Dermis microvascular lymphatic vessel endothelial cell (primary cell): ENCODE measurements around the gene TBC1D2B. TPM values are rescaled to one million over a fixed set of nuclear protein-coding genes. Genes with fewer than 3 reads are reported as not detected.

Source experiments
- DNase-seq, 2 donors: peaks; one replicate each; pipeline versions ENCODE4 v3.0.0 to v3.0.0-alpha.2; 2010; ENCODE audit warnings: low read depth in 2 of 2
- total RNA-seq: library from RNA; depleted of rRNA; stranded (reverse); fragments of >200 nt; gene quantifications from 2 replicates; pipeline ENCODE4 v1.2.1, GENCODE V29; 2014

The TBC1D2B gene
- 28.2 and 41.1 TPM in 2 replicates for total RNA-seq

GRCh38 chr15:78077053-78077870 lies at the start of gene TBC1D2B:
TBC1D2B (minus strand) TSS chr15:78077711; CDS start chr15:78077652, 59 bp downstream.
- DNase-seq, result peak in 1 of 2 donors; percentile 63

GRCh38 chr15:78125267-78125666 lies 47.8 kb upstream of the TBC1D2B start:
- DNase-seq, result no peak

GRCh38 chr15:78120523-78120922 lies 43.0 kb upstream of the TBC1D2B start:
- DNase-seq, result no peak

GRCh38 chr15:78112551-78112950 lies 35.0 kb upstream of the TBC1D2B start:
- no peak for DNase-seq

GRCh38 chr15:78111788-78112187 lies 34.3 kb upstream of the TBC1D2B start:
- no peak for DNase-seq

GRCh38 chr15:78110916-78111475 lies 33.5 kb upstream of the TBC1D2B start:
- DNase-seq, result no peak

- no peak for DNase-seq
These were observed 32.6 kb upstream of the TBC1D2B start for GRCh38 chr15:78110096-78110495.

GRCh38 chr15:78109156-78109555 lies 31.6 kb upstream of the TBC1D2B start:
- no peak for DNase-seq

- DNase-seq, result peak; percentile 79 to 91
These were observed 31.0 kb upstream of the TBC1D2B start for GRCh38 chr15:78108300-78109084.

- no peak for DNase-seq
These were observed 30.0 kb upstream of the TBC1D2B start for GRCh38 chr15:78107471-78107870.

- DNase-seq, result peak in 1 of 2 donors; percentile 33
These were observed 28.1 kb upstream of the TBC1D2B start for GRCh38 chr15:78105476-78106241.

GRCh38 chr15:78104566-78105475 lies 27.3 kb upstream of the TBC1D2B start:
- DNase-seq, result no peak

GRCh38 chr15:78104119-78104479 lies 26.6 kb upstream of the TBC1D2B start:
- DNase-seq, result no peak

- DNase-seq, result no peak
These were observed 26.1 kb upstream of the TBC1D2B start for GRCh38 chr15:78103406-78104118.

- no peak for DNase-seq
These were observed 25.2 kb upstream of the TBC1D2B start for GRCh38 chr15:78102741-78103140.

- DNase-seq, result no peak
These were observed 24.7 kb upstream of the TBC1D2B start for GRCh38 chr15:78102211-78102610.

- no peak for DNase-seq
These were observed 24.1 kb upstream of the TBC1D2B start for GRCh38 chr15:78101423-78102105.

- DNase-seq, result no peak
These were observed 23.4 kb upstream of the TBC1D2B start for GRCh38 chr15:78100886-78101285.

- DNase-seq, result no peak
These were observed 20.7 kb upstream of the TBC1D2B start for GRCh38 chr15:78098131-78098755.
